Testis (tissue), 2 donors: ENCODE data around the gene HMCN2.

Source experiments
- CTCF ChIP-seq, 3 experiments: fragments of 450-650 bp in 2 of 3; fragments of 200-600 bp in 1 of 3; sonication (generic) in 1 of 3; IDR thresholded peaks; one replicate each; pipeline ENCODE4 v1.5.1; 2016 to 2019; ENCODE audit warnings: antibody characterized with exemption in 3 of 3, mild to moderate bottlenecking in 2 of 3, moderate library complexity in 1 of 3
- POLR2A ChIP-seq: fragments of 450-650 bp; IDR thresholded peaks from one replicate; pipeline ENCODE4 v1.6.1; 2017; ENCODE audit warnings: antibody characterized with exemption, mild to moderate bottlenecking, moderate library complexity

GRCh38 chr9:130243882-130244170 lies 21.7 kb upstream of the HMCN2 start:
- TF ChIP-seq CTCF (IDR thresholded peaks at IDR 0.05) (no peak), POLR2A (no peak)
